OCI-LY7 (cell line): ENCODE results near the gene DGKH. TPM values are rescaled to one million over a fixed set of nuclear protein-coding genes. Genes with fewer than 3 reads are reported as not detected.

Source experiments
- BruUV-seq: library from RNA; stranded (reverse); fragments of 400-500 nt; replicated peaks from 2 replicates; lab custom pipeline; 2021; lab: Mats Ljungman, UMichigan
- CTCF ChIA-PET: fragments of 300-600 bp; sonication (Branson Sonifier 250); formaldehyde crosslinking; loops from one replicate; lab custom pipeline; 2022; ENCODE audit warnings: antibody characterized with exemption; ENCODE audit not compliant: unreplicated experiment; lab: Charles Lee
- POLR2A ChIA-PET: fragments of 300-600 bp; sonication (Branson Sonifier 250); formaldehyde crosslinking; loops from one replicate; lab custom pipeline; 2022; ENCODE audit warnings: antibody characterized with exemption; lab: Charles Lee
- DNase-seq: peaks from one replicate; pipeline ENCODE4 v3.0.0-alpha.2; 2015; ENCODE audit warnings: low spot score
- H2AFZ ChIP-seq: fragments of 200-600 bp; sonication (generic), shearing (Covaris generic); 2 replicates; pipeline ENCODE4 v1.6.1; 2014; ENCODE audit warnings: mild to moderate bottlenecking, antibody characterized with exemption, low read length, moderate library complexity
- H3K27ac ChIP-seq: fragments of 200-600 bp; sonication (generic); 2 replicates; pipeline ENCODE4 v1.5.1; 2014; ENCODE audit warnings: mixed run types, low read depth, mild to moderate bottlenecking, moderate library complexity, low read length, inconsistent platforms; ENCODE audit not compliant: poor library complexity, severe bottlenecking
- H3K36me3 ChIP-seq: fragments of 200-600 bp; sonication (generic); 2 replicates; pipeline ENCODE4 v1.6.1; 2014; ENCODE audit warnings: mild to moderate bottlenecking, antibody characterized with exemption, low read length, moderate library complexity, mixed read lengths; ENCODE audit not compliant: insufficient read depth
- H3K4me1 ChIP-seq: fragments of 200-600 bp; sonication (generic); 2 replicates; pipeline ENCODE4 v1.5.1; 2014; ENCODE audit warnings: mild to moderate bottlenecking, low read length; ENCODE audit not compliant: insufficient read depth, poor library complexity, severe bottlenecking
- H3K4me2 ChIP-seq: fragments of 200-600 bp; sonication (generic); 2 replicates; pipeline ENCODE4 v1.6.1; 2014; ENCODE audit warnings: mild to moderate bottlenecking, low read length
- H3K4me3 ChIP-seq: fragments of 200-600 bp; sonication (generic); 2 replicates; pipeline ENCODE4 v1.5.1; 2014; ENCODE audit warnings: mild to moderate bottlenecking, low read depth, low read length; ENCODE audit not compliant: poor library complexity, severe bottlenecking
- H3K79me2 ChIP-seq: fragments of 200-600 bp; sonication (generic); 2 replicates; pipeline ENCODE4 v1.6.1; 2016; ENCODE audit warnings: low read depth, mild to moderate bottlenecking, low read length, moderate library complexity, mixed read lengths; ENCODE audit not compliant: insufficient read depth
- H3K9me2 ChIP-seq: fragments of 200-600 bp; sonication (generic); 2 replicates; pipeline ENCODE4 v1.6.1; 2016; ENCODE audit warnings: mild to moderate bottlenecking, low read length, mixed read lengths; ENCODE audit not compliant: insufficient read depth
- H3K9me3 ChIP-seq: fragments of 200-600 bp; sonication (generic); 2 replicates; pipeline ENCODE4 v1.6.1; 2014; ENCODE audit warnings: mild to moderate bottlenecking, mixed run types, low read length, mixed read lengths
- H4K20me1 ChIP-seq: fragments of 200-600 bp; sonication (generic); 2 replicates; pipeline ENCODE4 v1.6.1; 2014; ENCODE audit warnings: mild to moderate bottlenecking, antibody characterized with exemption, low read length, moderate library complexity, mixed read lengths; ENCODE audit not compliant: insufficient read depth
- EZH2phosphoT487 ChIP-seq: fragments of 200-600 bp; sonication (generic); IDR thresholded peaks from 2 replicates; pipeline ENCODE4 v1.6.1; 2018; ENCODE audit warnings: low read depth, borderline replicate concordance, mild to moderate bottlenecking, mixed run types, antibody characterized with exemption, low read length, moderate library complexity, mixed read lengths
- intact Hi-C: fragments of 100-400 bp; cut with micrococcal nuclease; formaldehyde crosslinking; loops from one replicate; pipeline ENCODE4 v1.10.0; 2022; ENCODE audit not compliant: unreplicated experiment
- total RNA-seq, 2 experiments: library from RNA; depleted of rRNA in 1 of 2; stranded (reverse); fragments of >200 nt in 1 of 2; shearing (Covaris generic) in 1 of 2; gene quantifications; 2 replicates each; pipeline ENCODE4 v1.2.3, GENCODE V29; 2014 to 2022
- TF ChIP-seq, protein P1 (sequence below): fragments of 200-600 bp; sonication (generic); conservative IDR thresholded peaks from 2 replicates; pipeline ENCODE4 v1.5.1; 2014; ENCODE audit warnings: mild to moderate bottlenecking, antibody characterized with exemption, low read length, moderate library complexity, mixed read lengths

The DGKH gene
- total RNA-seq, 2 experiments from 2014 or later: 6.2 to 16.1 TPM

DNA sequence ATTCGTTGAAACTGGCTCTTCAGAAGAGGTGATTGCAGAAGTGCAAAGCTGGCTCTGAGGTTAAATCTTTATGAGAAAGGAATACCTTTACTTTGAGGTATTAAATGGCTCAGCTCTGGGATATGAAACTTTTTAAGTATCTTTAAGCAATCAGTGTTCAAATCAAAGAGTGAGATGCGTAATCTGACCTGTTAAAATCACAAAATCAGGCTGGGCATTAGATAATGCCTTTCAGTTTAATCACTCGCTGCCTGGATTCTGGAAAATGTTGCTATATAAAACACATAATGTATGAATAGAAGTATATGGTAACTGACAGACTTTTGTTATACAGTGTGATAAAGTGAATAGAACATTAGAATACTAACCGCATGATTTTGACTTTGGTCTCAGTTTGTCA lies 2.0 kb upstream of the DGKH start:
- no peaks in the 10 kb centered on the region for H3K36me3 ChIP-seq
- no peak overlapping the region for H2AFZ ChIP-seq
- TF ChIP-seq, protein P1, sequence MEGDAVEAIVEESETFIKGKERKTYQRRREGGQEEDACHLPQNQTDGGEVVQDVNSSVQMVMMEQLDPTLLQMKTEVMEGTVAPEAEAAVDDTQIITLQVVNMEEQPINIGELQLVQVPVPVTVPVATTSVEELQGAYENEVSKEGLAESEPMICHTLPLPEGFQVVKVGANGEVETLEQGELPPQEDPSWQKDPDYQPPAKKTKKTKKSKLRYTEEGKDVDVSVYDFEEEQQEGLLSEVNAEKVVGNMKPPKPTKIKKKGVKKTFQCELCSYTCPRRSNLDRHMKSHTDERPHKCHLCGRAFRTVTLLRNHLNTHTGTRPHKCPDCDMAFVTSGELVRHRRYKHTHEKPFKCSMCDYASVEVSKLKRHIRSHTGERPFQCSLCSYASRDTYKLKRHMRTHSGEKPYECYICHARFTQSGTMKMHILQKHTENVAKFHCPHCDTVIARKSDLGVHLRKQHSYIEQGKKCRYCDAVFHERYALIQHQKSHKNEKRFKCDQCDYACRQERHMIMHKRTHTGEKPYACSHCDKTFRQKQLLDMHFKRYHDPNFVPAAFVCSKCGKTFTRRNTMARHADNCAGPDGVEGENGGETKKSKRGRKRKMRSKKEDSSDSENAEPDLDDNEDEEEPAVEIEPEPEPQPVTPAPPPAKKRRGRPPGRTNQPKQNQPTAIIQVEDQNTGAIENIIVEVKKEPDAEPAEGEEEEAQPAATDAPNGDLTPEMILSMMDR: no peak
- TF ChIP-seq EZH2phosphoT487: no peak
- no peaks in the 10 kb centered on the region for H3K9me3 ChIP-seq
- ChIA-PET POLR2A (interaction anchor here (0.6 to 2.7 kb wide), 3 partner anchors 9 to 581 kb away, joined by 3 to 9 read pairs (median 3); no protein-coding TSS in a partner anchor), CTCF (no interaction called here)
- no peak overlapping the region for H3K4me3 ChIP-seq
- DNase-seq: no peak
- no peak overlapping the region for H3K27ac ChIP-seq
- no peak overlapping the region for H3K4me2 ChIP-seq
- H3K79me2 ChIP-seq: no peaks in the 10 kb centered on the region
- no peaks in the 10 kb centered on the region for H3K9me2 ChIP-seq
- H3K4me1 ChIP-seq: peaks cover 29% of the 10 kb centered on the region
- intact Hi-C loops: no loop called here
- BruUV-seq: no TSS peak
- peaks cover 8% of the 10 kb centered on the region for H4K20me1 ChIP-seq

DNA sequence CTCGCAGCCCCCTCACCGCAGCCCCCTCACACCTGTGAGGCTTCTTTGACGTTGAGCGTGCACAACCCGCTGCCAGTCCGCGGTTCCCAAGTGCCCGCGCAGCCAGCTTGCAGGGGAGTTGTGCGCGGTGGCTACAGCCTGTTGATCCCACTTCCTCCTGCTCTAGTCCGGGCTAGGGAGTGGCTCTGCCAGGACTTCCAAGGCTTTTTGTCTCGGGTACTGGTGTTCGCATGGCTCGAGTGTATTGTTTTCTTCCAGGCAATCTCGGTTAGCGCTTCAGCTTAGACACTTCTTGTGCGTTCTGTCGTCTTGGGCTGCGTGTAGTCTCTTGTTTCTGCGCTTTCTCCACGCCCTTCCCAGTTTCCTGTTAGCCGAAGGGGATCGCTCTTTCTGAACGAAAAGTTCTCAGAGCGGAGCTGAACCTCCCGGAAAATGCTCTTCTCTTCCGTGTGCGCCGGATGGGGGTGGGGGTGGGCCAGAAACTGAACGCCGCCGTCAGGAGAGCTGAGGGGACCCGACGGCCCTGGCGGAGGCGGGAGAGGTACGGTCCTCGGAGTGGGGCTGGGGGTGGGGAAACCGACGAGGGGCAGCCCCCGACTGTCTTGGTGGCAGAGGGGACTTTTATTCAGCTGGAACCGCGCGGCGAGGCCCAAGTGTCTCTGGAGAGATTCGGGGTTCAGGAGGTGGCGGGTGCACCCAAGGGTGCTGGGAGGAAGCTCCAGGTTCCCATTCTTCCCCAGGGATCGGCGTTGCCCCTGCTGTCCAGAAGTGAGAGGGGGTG lies 697 bp upstream of the DGKH start:
- ChIA-PET POLR2A (interaction anchor here (0.5 to 0.6 kb wide), 4 partner anchors 59 to 425 kb away, joined by 3 to 5 read pairs (median 3); no protein-coding TSS in a partner anchor), CTCF (interaction anchor here (1.2 kb wide), 1 partner anchor 128 kb away, joined by 3 read pairs; no protein-coding TSS in a partner anchor)
- H3K27ac ChIP-seq: no peak overlapping the region
- no peaks in the 10 kb centered on the region for H3K9me2 ChIP-seq
- BruUV-seq: no TSS peak
- no peaks in the 10 kb centered on the region for H3K79me2 ChIP-seq
- peaks cover 8% of the 10 kb centered on the region; the same call in 1 of the 2 replicates for H4K20me1 ChIP-seq
- no peak for TF ChIP-seq EZH2phosphoT487
- TF ChIP-seq, protein P1: no peak
- intact Hi-C loops: no loop called here
- no peaks in the 10 kb centered on the region for H3K9me3 ChIP-seq
- H3K4me3 ChIP-seq: peak overlapping the region; percentile 82
- peaks cover 18% of the 10 kb centered on the region for H3K4me1 ChIP-seq
- H3K4me2 ChIP-seq: peak overlapping the region; percentile 92
- no peak overlapping the region for H2AFZ ChIP-seq
- peak; percentile 22 for DNase-seq
- H3K36me3 ChIP-seq: no peaks in the 10 kb centered on the region
